Measurements from ENCODE around the gene TMEM132A.

Gene TMEM132A

GRCh38 chr11:60934790-60935605 lies 10.7 kb downstream of the TMEM132A start:
- intact Hi-C loops (cut with DNase I): no loop called here
- peak in 1 of 10 donors; percentile 75 for DNase-seq

GRCh38 chr11:60935676-60936442 lies 11.6 kb downstream of the TMEM132A start:
- peak in 1 of 10 donors; percentile 46 for DNase-seq
- intact Hi-C loops (cut with DNase I): no loop called here

- intact Hi-C loops (cut with DNase I): no loop called here
- peak in 1 of 10 donors; percentile 82 for DNase-seq
These were observed 12.3 kb downstream of the TMEM132A start for GRCh38 chr11:60936467-60937143.

- DNase-seq: peak in 1 of 10 donors; percentile 44
- intact Hi-C loops (cut with DNase I): no loop called here
These were observed 12.9 kb downstream of the TMEM132A start for GRCh38 chr11:60937144-60937527.

- intact Hi-C loops (cut with DNase I): no loop called here
- peak in 1 of 10 donors; percentile 82 for DNase-seq
These were observed 13.6 kb downstream of the TMEM132A start for GRCh38 chr11:60937811-60938210.

GRCh38 chr11:60938500-60938899 lies 14.2 kb downstream of the TMEM132A start:
- DNase-seq: peak in 2 of 10 donors; percentile 33 to 72
- intact Hi-C loops (cut with DNase I): no loop called here

GRCh38 chr11:60939301-60939700 lies 15.0 kb downstream of the TMEM132A start:
- DNase-seq: peak in 1 of 10 donors; percentile 72
- intact Hi-C loops (cut with DNase I): no loop called here

- no peak for DNase-seq
- intact Hi-C loops (cut with DNase I): no loop called here
These were observed 15.6 kb downstream of the TMEM132A start for GRCh38 chr11:60939855-60940254.

GRCh38 chr11:60941371-60942119 lies 17.3 kb downstream of the TMEM132A start:
- intact Hi-C loops (cut with DNase I): no loop called here
- DNase-seq: peak in 1 of 10 donors; percentile 55

- peak in 1 of 10 donors; percentile 30 for DNase-seq
These were observed 18.0 kb downstream of the TMEM132A start for GRCh38 chr11:60942219-60942618.

GRCh38 chr11:60942970-60943565 lies 18.8 kb downstream of the TMEM132A start:
- DNase-seq: no peak
- intact Hi-C loops (cut with DNase I): no loop called here

More at GRCh38 chr11:60942219-60942618, 18.0 kb downstream of the TMEM132A start:
- intact Hi-C loops (cut with DNase I): no loop called here

GRCh38 chr11:60944490-60945294 lies 20.4 kb downstream of the TMEM132A start:
- intact Hi-C loops (cut with DNase I): no loop called here
- DNase-seq: peak in 1 of 10 donors; percentile 43

- DNase-seq: no peak
- intact Hi-C loops (cut with DNase I): no loop called here
These were observed 21.0 kb downstream of the TMEM132A start for GRCh38 chr11:60945295-60945667.

GRCh38 chr11:60946601-60947264 lies 22.5 kb downstream of the TMEM132A start:
- intact Hi-C loops (cut with DNase I): no loop called here
- peak in 1 of 10 donors; percentile 43 for DNase-seq

GRCh38 chr11:60947700-60948099 lies 23.4 kb downstream of the TMEM132A start:
- peak in 2 of 10 donors; percentile 74 to 86 for DNase-seq
- intact Hi-C loops (cut with DNase I): no loop called here

GRCh38 chr11:60948250-60948649 lies 24.0 kb downstream of the TMEM132A start:
- DNase-seq: no peak

GRCh38 chr11:60950024-60950423 lies 25.8 kb downstream of the TMEM132A start:
- DNase-seq: no peak
- intact Hi-C loops (cut with DNase I): no loop called here

More at GRCh38 chr11:60948250-60948649, 24.0 kb downstream of the TMEM132A start:
- intact Hi-C loops (cut with DNase I): no loop called here

- peak in 1 of 10 donors; percentile 67 for DNase-seq
- intact Hi-C loops (cut with DNase I): no loop called here
These were observed 26.8 kb downstream of the TMEM132A start for GRCh38 chr11:60950933-60951605.
